ENCODE results near the gene SNTG2. TPM values are rescaled to one million over a fixed set of nuclear protein-coding genes. Genes with fewer than 3 reads are reported as not detected.

Gene SNTG2
- polyA plus RNA-seq, 1 experiment, result 0.06 TPM

- CTCF ChIA-PET, result no interaction called here
- Histone ChIP-seq H3K27me3 (ENCODE audit: control insufficient read depth, insufficient read depth, low read length) (no peaks in the 10 kb centered on the region), H3K4me3 (ENCODE audit: low read depth, low read length) (no peak overlapping the region), H3K27ac (ENCODE audit: low read depth, low read length) (no peak overlapping the region), H3K9me3 (ENCODE audit: control insufficient read depth, insufficient read depth, low read length) (peaks cover 20% of the 10 kb centered on the region)
- no peak for TF ChIP-seq CTCF (IDR thresholded peaks at IDR 0.05; ENCODE audit: low read depth, low read length)
- POLR2A ChIA-PET, result no interaction called here
- no peak for DNase-seq (ENCODE audit: low read depth, low spot score)
Observed at GRCh38 chr2:1287427-1287826, 336.8 kb downstream of the SNTG2 start.

- ChIA-PET CTCF (no interaction called here), POLR2A (no interaction called here)
- H3K9me3 ChIP-seq (ENCODE audit: control insufficient read depth, insufficient read depth, low read length), result peaks cover 31% of the 10 kb centered on the region
- H3K4me3 ChIP-seq (ENCODE audit: low read depth, low read length), result no peak overlapping the region
- no peak overlapping the region for H3K27ac ChIP-seq (ENCODE audit: low read depth, low read length)
- no peak for DNase-seq (ENCODE audit: low read depth, low spot score)
- no peaks in the 10 kb centered on the region for H3K27me3 ChIP-seq (ENCODE audit: control insufficient read depth, insufficient read depth, low read length)
- no peak for TF ChIP-seq CTCF (IDR thresholded peaks at IDR 0.05; ENCODE audit: low read depth, low read length)
Observed at GRCh38 chr2:1294900-1295299, 344.3 kb downstream of the SNTG2 start.

- no peaks in the 10 kb centered on the region for H3K27me3 ChIP-seq (ENCODE audit: control insufficient read depth, insufficient read depth, low read length)
- H3K9me3 ChIP-seq (ENCODE audit: control insufficient read depth, insufficient read depth, low read length), result peaks cover 34% of the 10 kb centered on the region
- no peak for TF ChIP-seq CTCF (IDR thresholded peaks at IDR 0.05; ENCODE audit: low read depth, low read length)
- ChIA-PET CTCF (no interaction called here), POLR2A (no interaction called here)
- no peak for DNase-seq (ENCODE audit: low read depth, low spot score)
- H3K4me3 ChIP-seq (ENCODE audit: low read depth, low read length), result no peak overlapping the region
- H3K27ac ChIP-seq (ENCODE audit: low read depth, low read length), result no peak overlapping the region
Observed at GRCh38 chr2:1295740-1296139, 345.1 kb downstream of the SNTG2 start.

- ChIA-PET CTCF (no interaction called here), POLR2A (no interaction called here)
- no peak overlapping the region for H3K4me3 ChIP-seq (ENCODE audit: low read depth, low read length)
- no peak overlapping the region for H3K27ac ChIP-seq (ENCODE audit: low read depth, low read length)
- no peak for TF ChIP-seq CTCF (IDR thresholded peaks at IDR 0.05; ENCODE audit: low read depth, low read length)
- no peaks in the 10 kb centered on the region for H3K27me3 ChIP-seq (ENCODE audit: control insufficient read depth, insufficient read depth, low read length)
- DNase-seq (ENCODE audit: low read depth, low spot score), result no peak
- peaks cover 34% of the 10 kb centered on the region for H3K9me3 ChIP-seq (ENCODE audit: control insufficient read depth, insufficient read depth, low read length)
Observed at GRCh38 chr2:1297372-1298159, 346.9 kb downstream of the SNTG2 start.

- ChIA-PET CTCF (no interaction called here), POLR2A (no interaction called here)
- Histone ChIP-seq H3K27ac (ENCODE audit: low read depth, low read length) (no peak overlapping the region), H3K4me3 (ENCODE audit: low read depth, low read length) (no peak overlapping the region), H3K9me3 (ENCODE audit: control insufficient read depth, insufficient read depth, low read length) (peaks cover 31% of the 10 kb centered on the region), H3K27me3 (ENCODE audit: control insufficient read depth, insufficient read depth, low read length) (no peaks in the 10 kb centered on the region)
- no peak for DNase-seq (ENCODE audit: low read depth, low spot score)
- no peak for TF ChIP-seq CTCF (IDR thresholded peaks at IDR 0.05; ENCODE audit: low read depth, low read length)
Observed at GRCh38 chr2:1299043-1299442, 348.4 kb downstream of the SNTG2 start.
